ENCODE results near the gene VEZT.

Gene VEZT

DNA sequence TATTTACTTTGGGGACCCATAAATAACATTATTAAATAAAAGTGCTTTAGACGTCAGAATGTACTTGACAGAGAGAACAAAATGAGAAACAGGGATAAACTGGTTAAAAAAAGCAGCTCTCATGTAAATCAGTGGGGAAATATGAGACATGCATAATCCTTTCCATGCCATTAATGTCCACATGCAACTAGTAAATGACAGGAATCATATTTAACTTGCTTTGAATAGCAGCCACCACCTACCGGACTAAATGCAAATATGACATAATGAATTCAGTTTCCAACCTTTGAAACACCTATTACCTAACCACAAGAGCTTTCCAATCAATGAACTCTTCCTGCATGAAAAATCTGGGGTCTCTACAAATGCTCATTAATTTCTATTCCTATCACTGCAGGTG, 20.0 kb upstream of the VEZT start:
- TF ChIP-seq, protein P1, sequence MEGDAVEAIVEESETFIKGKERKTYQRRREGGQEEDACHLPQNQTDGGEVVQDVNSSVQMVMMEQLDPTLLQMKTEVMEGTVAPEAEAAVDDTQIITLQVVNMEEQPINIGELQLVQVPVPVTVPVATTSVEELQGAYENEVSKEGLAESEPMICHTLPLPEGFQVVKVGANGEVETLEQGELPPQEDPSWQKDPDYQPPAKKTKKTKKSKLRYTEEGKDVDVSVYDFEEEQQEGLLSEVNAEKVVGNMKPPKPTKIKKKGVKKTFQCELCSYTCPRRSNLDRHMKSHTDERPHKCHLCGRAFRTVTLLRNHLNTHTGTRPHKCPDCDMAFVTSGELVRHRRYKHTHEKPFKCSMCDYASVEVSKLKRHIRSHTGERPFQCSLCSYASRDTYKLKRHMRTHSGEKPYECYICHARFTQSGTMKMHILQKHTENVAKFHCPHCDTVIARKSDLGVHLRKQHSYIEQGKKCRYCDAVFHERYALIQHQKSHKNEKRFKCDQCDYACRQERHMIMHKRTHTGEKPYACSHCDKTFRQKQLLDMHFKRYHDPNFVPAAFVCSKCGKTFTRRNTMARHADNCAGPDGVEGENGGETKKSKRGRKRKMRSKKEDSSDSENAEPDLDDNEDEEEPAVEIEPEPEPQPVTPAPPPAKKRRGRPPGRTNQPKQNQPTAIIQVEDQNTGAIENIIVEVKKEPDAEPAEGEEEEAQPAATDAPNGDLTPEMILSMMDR (IDR thresholded peaks at IDR 0.05; ENCODE audit: low read depth, low read length), result no peak
- no peaks in the 10 kb centered on the region for H3K36me3 ChIP-seq
- H3K27me3 ChIP-seq (ENCODE audit: insufficient read depth, low read depth, severe bottlenecking), result no peaks in the 10 kb centered on the region
- no peak overlapping the region for H3K4me3 ChIP-seq (ENCODE audit: low read depth, low read length)
- no peak for DNase-seq
- H3K27ac ChIP-seq, result no peak overlapping the region
- H3K9me3 ChIP-seq (ENCODE audit: severe bottlenecking), result no peaks in the 10 kb centered on the region

DNA sequence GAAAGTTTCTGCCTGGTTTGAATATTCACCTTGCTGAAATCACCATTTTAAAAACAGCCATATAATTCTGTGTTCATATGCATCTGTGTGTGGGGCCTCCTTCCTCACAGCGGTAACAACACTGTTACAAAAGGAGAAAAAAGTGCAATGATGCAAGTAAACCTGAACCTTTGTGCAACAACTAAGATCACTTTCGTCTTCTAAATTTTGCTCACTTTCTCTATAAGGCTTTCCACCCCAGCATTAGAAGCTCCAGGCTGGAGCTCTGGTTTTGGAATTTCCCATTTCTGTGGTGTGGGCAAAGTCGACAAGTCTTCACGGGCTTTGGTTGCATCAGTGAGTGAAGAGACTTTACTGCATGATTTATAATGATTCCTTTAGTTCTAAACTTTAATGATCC, 18.7 kb upstream of the VEZT start:
- Histone ChIP-seq H3K27ac (no peak overlapping the region), H3K9me3 (ENCODE audit: severe bottlenecking) (no peaks in the 10 kb centered on the region), H3K4me3 (ENCODE audit: low read depth, low read length) (no peak overlapping the region), H3K36me3 (no peaks in the 10 kb centered on the region; the same call in 1 of the 2 replicates), H3K27me3 (ENCODE audit: insufficient read depth, low read depth, severe bottlenecking) (no peaks in the 10 kb centered on the region)
- DNase-seq, result no peak
- TF ChIP-seq, protein P1 (IDR thresholded peaks at IDR 0.05; ENCODE audit: low read depth, low read length), result no peak

DNA sequence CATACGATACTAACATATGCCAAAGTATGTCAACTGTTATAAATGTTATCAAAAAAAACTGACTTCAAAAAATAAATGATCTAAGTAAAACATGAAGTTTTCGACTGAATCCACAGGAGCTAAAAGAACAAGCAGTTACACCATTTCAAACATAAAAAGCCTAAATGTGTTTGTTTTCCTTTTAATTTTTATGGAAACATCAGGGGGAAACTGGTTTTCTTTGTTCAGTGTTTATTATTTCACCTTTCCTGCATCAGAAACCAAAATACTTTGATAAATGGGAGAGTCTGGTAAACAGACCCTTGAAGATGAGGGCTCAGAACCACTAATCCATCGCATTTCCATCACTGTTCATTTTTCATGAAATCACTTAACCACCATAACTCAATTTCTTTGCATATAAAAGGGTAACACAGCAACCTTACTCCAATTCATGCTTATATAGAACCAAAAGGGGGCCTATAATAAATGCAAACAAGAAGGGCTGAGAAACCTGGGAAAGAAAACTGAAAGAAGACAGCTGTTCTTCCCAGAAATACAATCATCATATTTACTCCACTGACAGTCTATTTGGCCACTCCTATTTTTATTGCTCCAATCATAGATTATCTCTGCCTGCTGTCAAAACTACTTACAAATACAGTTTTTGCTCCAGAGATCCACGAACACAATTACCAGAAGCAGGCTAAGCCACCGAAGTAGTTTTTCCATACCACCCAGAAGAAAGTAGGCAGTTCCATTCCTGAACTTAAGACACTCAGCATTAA, 17.3 kb upstream of the VEZT start:
- H3K4me3 ChIP-seq (ENCODE audit: low read depth, low read length), result no peak overlapping the region
- TF ChIP-seq, protein P1 (IDR thresholded peaks at IDR 0.05; ENCODE audit: low read depth, low read length), result no peak

DNA sequence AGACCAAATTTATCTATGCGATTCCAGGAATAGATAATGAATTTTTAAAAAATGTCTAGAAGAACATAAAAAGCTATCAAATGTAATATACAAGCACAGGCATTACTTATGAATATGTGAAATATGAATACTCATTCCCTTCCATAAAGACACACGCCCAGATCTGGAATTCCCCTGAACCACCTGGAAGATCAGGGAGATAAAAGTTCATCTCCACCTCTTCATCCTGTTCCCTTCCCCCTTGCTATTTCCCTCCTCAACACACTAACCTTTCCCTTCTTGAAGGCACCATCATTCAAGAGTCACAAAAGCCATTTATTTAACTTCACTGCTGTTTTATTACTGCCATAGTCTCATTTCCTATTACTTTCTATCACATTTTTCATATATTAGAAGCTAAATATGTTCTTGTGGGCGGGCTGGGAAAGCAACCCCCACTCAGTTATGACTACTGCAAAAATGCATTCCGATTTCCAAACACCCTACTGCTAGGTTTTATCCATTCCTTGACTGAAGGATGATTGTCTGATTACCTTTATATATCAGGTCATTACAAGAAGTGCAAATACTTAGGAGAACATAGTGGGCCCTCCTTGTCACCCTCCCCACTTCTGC, 16.4 kb upstream of the VEZT start:
- no peak for DNase-seq

More for the DNA sequence above, 17.3 kb upstream of the VEZT start:
- Histone ChIP-seq H3K36me3 (peaks cover under 1% of the 10 kb centered on the region), H3K27ac (no peak overlapping the region), H3K9me3 (ENCODE audit: severe bottlenecking) (no peaks in the 10 kb centered on the region), H3K27me3 (ENCODE audit: insufficient read depth, low read depth, severe bottlenecking) (no peaks in the 10 kb centered on the region)
- no peak for DNase-seq

DNA sequence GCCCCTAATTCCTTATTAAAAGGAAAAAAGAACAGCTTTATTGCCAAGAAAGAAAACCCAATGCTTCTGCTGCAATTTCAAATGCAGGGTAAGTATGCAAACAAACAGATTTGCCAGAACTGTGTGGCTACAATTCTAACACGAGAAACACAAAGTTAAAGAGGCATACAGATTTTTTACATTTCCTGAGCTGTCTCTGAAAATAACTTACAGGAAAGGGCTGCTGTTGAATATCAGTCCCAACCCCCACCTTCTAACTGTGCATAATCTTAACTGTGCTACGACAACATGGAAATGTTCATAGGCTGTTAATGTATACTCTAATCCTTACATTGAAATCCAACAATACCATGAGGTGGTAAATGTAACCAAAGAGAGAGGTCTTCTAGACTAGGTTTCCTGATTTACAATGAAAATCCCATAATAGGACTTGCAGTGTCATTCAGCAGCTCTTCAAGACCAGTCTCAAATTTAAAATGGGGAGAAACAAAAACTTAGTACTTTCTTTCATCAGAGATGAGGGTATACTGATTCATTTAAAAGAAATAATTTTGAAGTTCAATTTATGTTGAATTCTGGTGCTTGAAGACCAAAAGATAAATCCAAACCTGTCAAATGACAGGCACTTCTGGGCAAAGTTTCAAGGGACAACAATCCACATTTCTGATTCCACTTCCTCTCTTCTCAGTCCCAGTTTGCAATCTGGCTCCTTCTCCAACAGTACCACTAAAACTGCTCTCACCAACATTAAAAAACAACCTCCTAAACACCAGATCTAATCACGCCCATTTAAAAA, 14.7 kb upstream of the VEZT start:
- H3K36me3 ChIP-seq, result peaks cover 11% of the 10 kb centered on the region
- no peak overlapping the region for H3K4me3 ChIP-seq (ENCODE audit: low read depth, low read length)
- H3K27ac ChIP-seq, result no peak overlapping the region
- no peak for DNase-seq
- H3K27me3 ChIP-seq (ENCODE audit: insufficient read depth, low read depth, severe bottlenecking), result no peaks in the 10 kb centered on the region
- no peaks in the 10 kb centered on the region for H3K9me3 ChIP-seq (ENCODE audit: severe bottlenecking)
- TF ChIP-seq, protein P1 (IDR thresholded peaks at IDR 0.05; ENCODE audit: low read depth, low read length), result no peak

More for the DNA sequence above, 16.4 kb upstream of the VEZT start:
- no peaks in the 10 kb centered on the region for H3K9me3 ChIP-seq (ENCODE audit: severe bottlenecking)
- H3K27me3 ChIP-seq (ENCODE audit: insufficient read depth, low read depth, severe bottlenecking), result no peaks in the 10 kb centered on the region
- H3K36me3 ChIP-seq, result peaks cover 3% of the 10 kb centered on the region
- H3K27ac ChIP-seq, result no peak overlapping the region
- no peak overlapping the region for H3K4me3 ChIP-seq (ENCODE audit: low read depth, low read length)
- TF ChIP-seq, protein P1 (IDR thresholded peaks at IDR 0.05; ENCODE audit: low read depth, low read length), result no peak
